HepG2 (cell line): ENCODE measurements around the gene ARFGAP1. TPM values are rescaled to one million over a fixed set of nuclear protein-coding genes. Genes with fewer than 3 reads are reported as not detected.

Source experiments
- ATAC-seq: fragments of 200-7000 bp; cut with Tn5 transposase; 3 replicates; pipeline ENCODE4 v1.9.1; 2020; ENCODE audit warnings: mild to moderate bottlenecking, moderate library complexity
- BruUV-seq: library from RNA; stranded (reverse); fragments of 400-500 nt; replicated peaks from 2 replicates; lab custom pipeline; 2021; lab: Mats Ljungman, UMichigan
- CTCF ChIA-PET: fragments of 300-600 bp; formaldehyde crosslinking; extraction: SDS; loops from one replicate; lab custom pipeline; 2021; ENCODE audit warnings: low total read pairs, inconsistent platforms, low intra/inter-chr PET ratio; lab: Yijun Ruan, JAX
- POLR2A ChIA-PET: fragments of 350-600 bp; sonication (Branson Sonifier 250); formaldehyde crosslinking; loops from one replicate; lab custom pipeline; 2020; ENCODE audit warnings: antibody characterized with exemption, inconsistent platforms; lab: Yijun Ruan, JAX
- DNase-seq: peaks from one replicate; pipeline ENCODE4 v3.0.0-alpha.2; 2015; ENCODE audit warnings: low spot score
- FAIRE-seq: peaks from 3 replicates; lab custom pipeline; 2011; peaks lifted over from hg19 to GRCh38; lab: Jason Lieb, UNC
- H2AFZ ChIP-seq: one replicate; pipeline ENCODE4 v1.6.1; 2011; ENCODE audit warnings: low read length, inconsistent platforms
- H3K27ac ChIP-seq: fragments of 300-600 bp; 3 replicates; pipeline ENCODE4 v1.8.0; 2011; ENCODE audit warnings: mixed run types, mild to moderate bottlenecking, mixed read lengths, low read length, inconsistent platforms; ENCODE audit not compliant: insufficient read depth; ENCODE audit errors: extremely low read length
- H3K27me3 ChIP-seq, 2 experiments: fragments of 200-600 bp in 1 of 2; 2 replicates in 1 of 2; 3 replicates in 1 of 2; pipeline versions ENCODE4 v1.6.0 to v1.8.0; 2011; ENCODE audit warnings: low read length in 2 of 2, mild to moderate bottlenecking in 2 of 2, moderate library complexity in 2 of 2, inconsistent platforms in 1 of 2; ENCODE audit not compliant: insufficient read depth in 2 of 2, control insufficient read depth in 1 of 2
- H3K36me3 ChIP-seq, 2 experiments: fragments of 200-600 bp in 1 of 2; replicated peaks in 1 of 2; 2 replicates in 1 of 2; 3 replicates in 1 of 2; pipeline versions ENCODE4 v1.5.1 to v1.8.0; 2011; ENCODE audit warnings: low read length in 2 of 2, inconsistent platforms in 1 of 2; ENCODE audit not compliant: insufficient read depth in 2 of 2, control insufficient read depth in 1 of 2
- H3K4me1 ChIP-seq: 2 replicates; pipeline ENCODE4 v1.5.1; 2012; ENCODE audit warnings: low read length, inconsistent platforms; ENCODE audit not compliant: insufficient read depth
- H3K4me2 ChIP-seq: 2 replicates; pipeline ENCODE4 v1.6.0; 2011; ENCODE audit warnings: low read depth, low read length, inconsistent platforms
- H3K4me3 ChIP-seq, 3 experiments: fragments of 200-600 bp in 1 of 3; sonication (generic), shearing (Covaris generic) in 1 of 3; replicated peaks in 1 of 3; 2 replicates each; pipeline ENCODE4 v1.5.1; 2011 to 2016; ENCODE audit warnings: low read length in 3 of 3, inconsistent platforms in 2 of 3, low read depth in 2 of 3, mild to moderate bottlenecking in 2 of 3, control low read depth in 1 of 3, mixed read lengths in 1 of 3; ENCODE audit not compliant: insufficient read depth in 1 of 3
- H3K79me2 ChIP-seq: one replicate; pipeline ENCODE4 v1.6.1; 2011; ENCODE audit warnings: low read length, inconsistent platforms; ENCODE audit not compliant: insufficient read depth
- H3K9ac ChIP-seq: 2 replicates; pipeline ENCODE4 v1.6.0; 2011; ENCODE audit warnings: mild to moderate bottlenecking, low read depth, low read length, inconsistent platforms; ENCODE audit not compliant: insufficient read depth
- H3K9me3 ChIP-seq: 2 replicates; pipeline ENCODE4 v1.5.1; 2012; ENCODE audit warnings: mild to moderate bottlenecking, low read length
- H4K20me1 ChIP-seq: 2 replicates; pipeline ENCODE4 v1.6.0; 2011; ENCODE audit warnings: inconsistent platforms, mild to moderate bottlenecking, low read length, moderate library complexity; ENCODE audit not compliant: insufficient read depth
- HNF4G ChIP-seq, 2 experiments: sonication (generic) in 1 of 2; formaldehyde crosslinking in 1 of 2; IDR thresholded peaks; 2 replicates each; pipeline versions ENCODE4 v1.4.0 to v1.6.1; 2011 to 2020; ENCODE audit warnings: borderline replicate concordance in 2 of 2, low read depth in 2 of 2, mild to moderate bottlenecking in 2 of 2, low read length in 1 of 2, missing genetic modification reagents in 1 of 2, moderate library complexity in 1 of 2
- MAFG ChIP-seq: sonication (generic); formaldehyde crosslinking; IDR thresholded peaks from 2 replicates; pipeline ENCODE4 v1.5.1; 2020; ENCODE audit warnings: mild to moderate bottlenecking, missing genetic modification reagents
- NFRKB ChIP-seq: fragments of 450-650 bp; IDR thresholded peaks from 2 replicates; pipeline ENCODE4 v1.6.1; 2017
- RXRB ChIP-seq: IDR thresholded peaks from 2 replicates; pipeline ENCODE4 v1.6.1; 2016; ENCODE audit warnings: borderline replicate concordance, missing genetic modification reagents, missing compliant biosample characterization
- SALL2 ChIP-seq: sonication (generic); formaldehyde crosslinking; IDR thresholded peaks from 2 replicates; pipeline ENCODE4 v1.8.1; 2023; ENCODE audit warnings: mild to moderate bottlenecking, missing genetic modification reagents, inconsistent platforms
- SRSF1 ChIP-seq: fragments of 200-400 bp; formaldehyde crosslinking; optimal IDR thresholded peaks from 2 replicates; pipeline ENCODE3; 2017; ENCODE audit warnings: mild to moderate bottlenecking, low read depth, low read length, moderate library complexity
- U2AF1 ChIP-seq: fragments of 200-400 bp; formaldehyde crosslinking; optimal IDR thresholded peaks from 2 replicates; pipeline ENCODE3; 2017; ENCODE audit warnings: mild to moderate bottlenecking, low read depth, low read length
- WIZ ChIP-seq: sonication (generic); formaldehyde crosslinking; IDR thresholded peaks from 2 replicates; pipeline ENCODE4 v1.5.1; 2020; ENCODE audit warnings: mild to moderate bottlenecking, missing genetic modification reagents
- ZKSCAN1 ChIP-seq: fragments of 150-350 bp; IDR thresholded peaks from 2 replicates; pipeline ENCODE4 v1.6.1; 2014; ENCODE audit warnings: low read length
- ZNF17 ChIP-seq: sonication (generic); formaldehyde crosslinking; IDR thresholded peaks from 2 replicates; pipeline ENCODE4 v1.5.0; 2020; ENCODE audit warnings: mild to moderate bottlenecking, missing genetic modification reagents
- ZNF180 ChIP-seq: sonication (generic); formaldehyde crosslinking; IDR thresholded peaks from 2 replicates; pipeline ENCODE4 v1.4.0; 2020; ENCODE audit warnings: low read depth, missing genetic modification reagents, borderline replicate concordance
- ZNF335 ChIP-seq: sonication (generic); formaldehyde crosslinking; IDR thresholded peaks from 2 replicates; pipeline ENCODE4 v1.4.0; 2020; ENCODE audit warnings: missing genetic modification reagents
- WGBS: methylation state at CpG from one replicate; pipeline ENCODE4 v1.1.6; 2017; ENCODE audit warnings: low lambda C conversion rate; 5-methylcytosine and 5-hydroxymethylcytosine counted together
- in situ Hi-C: cut with HindIII; loops from 2 replicates; pipeline ENCODE4 v1.10.0; 2017; ENCODE audit warnings: low pct_unique_long_range_greater_than_20kb; ENCODE audit not compliant: extremely low pct_ligation_motif_present
- intact Hi-C: fragments of 100-400 bp; cut with micrococcal nuclease; formaldehyde crosslinking; loops from one replicate; pipeline ENCODE4 v1.10.0; 2022; ENCODE audit not compliant: unreplicated experiment
- polyA plus RNA-seq, 8 experiments: library from polyadenylated mRNA; depleted of rRNA in 3 of 8; stranded (reverse) in 7 of 8; unstranded in 1 of 8; fragments of >200 nt; fragmentation: Illumina TruSeq in 4 of 8; extraction: Trizol in 4 of 8; gene quantifications; 2 replicates each; pipeline versions ENCODE4 v1.2.1 to v1.2.3, GENCODE V29; 2011 to 2016; ENCODE audit warnings: low read depth in 4 of 8, missing spikeins in 1 of 8, mixed read lengths in 1 of 8; ENCODE audit not compliant: insufficient read depth in 1 of 8
- total RNA-seq, 5 experiments: library from RNA; depleted of rRNA; stranded (reverse); fragments of >200 nt; fragmentation: Illumina TruSeq; extraction: Trizol; gene quantifications; 2 replicates each; pipeline ENCODE4 v1.2.3, GENCODE V29; 2016; ENCODE audit warnings: low read depth in 1 of 5
- TF ChIP-seq, protein P1 (sequence below): sonication (generic); formaldehyde crosslinking; IDR thresholded peaks from 2 replicates; pipeline ENCODE4 v1.8.0; 2022; ENCODE audit warnings: mild to moderate bottlenecking, missing genetic modification reagents, borderline replicate concordance
- TF ChIP-seq, protein P2 (sequence below): IDR thresholded peaks from 2 replicates; pipeline ENCODE4 v1.6.1; 2016; ENCODE audit warnings: missing compliant biosample characterization, missing genetic modification reagents, borderline replicate concordance
- TF ChIP-seq, protein P3 (sequence below): IDR thresholded peaks from 2 replicates; pipeline ENCODE4 v1.6.1; 2016
- TF ChIP-seq, protein P4 (sequence below): sonication (generic); formaldehyde crosslinking; IDR thresholded peaks from 2 replicates; pipeline ENCODE4 v1.4.0; 2020; ENCODE audit warnings: mild to moderate bottlenecking, missing genetic modification reagents
- TF ChIP-seq, protein P5 (sequence below): sonication (generic); formaldehyde crosslinking; conservative IDR thresholded peaks from 2 replicates; pipeline ENCODE4 v1.4.0; 2020; ENCODE audit warnings: missing genetic modification reagents

The ARFGAP1 gene
- total and polyA plus RNA-seq, 2 of the 13 experiments (the other 11 are each of a cell fraction or from before 2014, with no cell fraction given): 132 TPM

DNA sequence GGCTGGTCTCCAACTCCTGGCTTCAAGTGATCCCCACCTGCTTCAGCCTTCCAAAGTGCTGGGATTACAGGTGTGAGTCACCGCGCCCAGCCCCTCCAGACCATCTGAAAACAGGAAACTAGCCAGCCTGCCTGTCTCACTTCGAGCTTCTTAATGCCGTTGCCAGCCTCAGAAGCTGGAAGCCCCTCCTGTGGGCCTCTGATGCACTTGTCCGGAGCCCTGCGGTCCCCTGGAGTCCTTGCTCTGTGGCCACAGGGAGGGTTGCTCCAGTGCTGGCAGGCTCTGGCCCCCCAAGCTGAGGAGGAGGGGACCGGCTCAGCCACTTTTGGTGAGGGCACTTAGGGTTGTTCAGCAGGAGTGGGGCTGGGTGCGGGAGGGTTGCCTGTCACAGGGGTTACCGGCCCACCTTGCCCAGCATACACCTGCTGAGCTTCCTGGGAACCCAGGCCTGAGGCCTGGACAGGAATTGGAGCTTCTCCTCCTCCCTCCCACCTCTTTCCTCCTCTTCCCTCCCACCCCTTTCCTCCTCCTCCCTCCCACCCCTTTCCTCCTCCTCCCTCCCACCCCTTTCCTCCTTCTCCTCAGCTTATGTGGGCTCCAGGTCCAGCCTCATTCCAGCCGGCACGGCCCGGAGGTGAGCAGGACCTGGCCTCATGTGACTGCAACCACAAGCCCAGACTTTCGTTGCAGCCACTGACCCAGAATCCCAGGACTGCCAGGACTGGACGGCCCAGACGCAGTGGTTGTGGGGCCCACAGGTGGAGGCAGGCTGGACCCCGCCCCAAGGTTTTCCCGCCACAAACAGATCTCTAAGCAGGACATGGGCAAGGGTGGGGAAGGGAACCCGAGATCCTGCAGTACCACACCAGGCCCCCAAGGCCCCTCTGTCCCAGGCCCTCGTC is 46.3 kb upstream of the ARFGAP1 start:
- no peak overlapping the region for H3K4me2 ChIP-seq
- in situ Hi-C loops (no loop called here), intact Hi-C loops (no loop called here)
- no peak overlapping the region for H3K27ac ChIP-seq
- no peaks in the 10 kb centered on the region for H3K79me2 ChIP-seq
- H3K27me3 ChIP-seq: peaks cover 17 to 76% of the 10 kb centered on the region in 2 experiments; a peak in 4 of 5 replicates
- H3K4me1 ChIP-seq: peaks cover 17% of the 10 kb centered on the region
- no peak overlapping the region for H3K4me3 ChIP-seq
- ChIA-PET POLR2A (interaction anchor here (0.7 kb wide), 1 partner anchor 403 kb away, joined by 4 read pairs; no protein-coding TSS in a partner anchor), CTCF (no interaction called here)
- H3K9ac ChIP-seq: no peak overlapping the region
- 25% methylated on average over 17 of the region's 19 CpGs for whole genome bisulfite sequencing
- no peaks in the 10 kb centered on the region for H3K36me3 ChIP-seq
- no TSS peak for BruUV-seq
- no peaks in the 10 kb centered on the region; the same call in 1 of the 2 replicates for H4K20me1 ChIP-seq
- no peak overlapping the region for H2AFZ ChIP-seq
- H3K9me3 ChIP-seq: no peaks in the 10 kb centered on the region
- ATAC-seq (no peak), FAIRE-seq (no peak), DNase-seq (no peak)
- TF ChIP-seq MAFG (CRISPR knock-in tag) (no peak), RXRB (no peak), ZNF180 (CRISPR knock-in tag) (no peak), U2AF1 (no peak), WIZ (no peak), ZNF17 (CRISPR knock-in tag) (no peak), ZKSCAN1 (no peak), SALL2 (CRISPR knock-in tag) (no peak), NFRKB (no peak), SRSF1 (no peak), HNF4G (IDR thresholded peaks at IDR 0.05; ENCODE audit: borderline replicate concordance, low read depth, low read length) (no peak), HNF4G (CRISPR knock-in tag; IDR thresholded peaks at IDR 0.05; ENCODE audit: borderline replicate concordance, low read depth) (no peak), ZNF335 (CRISPR knock-in tag) (no peak)
- TF ChIP-seq, protein P1, sequence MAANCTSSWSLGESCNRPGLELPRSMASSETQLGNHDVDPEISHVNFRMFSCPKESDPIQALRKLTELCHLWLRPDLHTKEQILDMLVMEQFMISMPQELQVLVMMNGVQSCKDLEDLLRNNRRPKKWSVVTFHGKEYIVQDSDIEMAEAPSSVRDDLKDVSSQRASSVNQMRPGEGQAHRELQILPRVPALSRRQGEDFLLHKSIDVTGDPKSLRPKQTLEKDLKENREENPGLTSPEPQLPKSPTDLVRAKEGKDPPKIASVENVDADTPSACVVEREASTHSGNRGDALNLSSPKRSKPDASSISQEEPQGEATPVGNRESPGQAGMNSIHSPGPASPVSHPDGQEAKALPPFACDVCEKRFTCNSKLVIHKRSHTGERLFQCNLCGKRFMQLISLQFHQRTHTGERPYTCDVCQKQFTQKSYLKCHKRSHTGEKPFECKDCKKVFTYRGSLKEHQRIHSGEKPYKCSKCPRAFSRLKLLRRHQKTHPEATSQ: no peak
- TF ChIP-seq, protein P2, sequence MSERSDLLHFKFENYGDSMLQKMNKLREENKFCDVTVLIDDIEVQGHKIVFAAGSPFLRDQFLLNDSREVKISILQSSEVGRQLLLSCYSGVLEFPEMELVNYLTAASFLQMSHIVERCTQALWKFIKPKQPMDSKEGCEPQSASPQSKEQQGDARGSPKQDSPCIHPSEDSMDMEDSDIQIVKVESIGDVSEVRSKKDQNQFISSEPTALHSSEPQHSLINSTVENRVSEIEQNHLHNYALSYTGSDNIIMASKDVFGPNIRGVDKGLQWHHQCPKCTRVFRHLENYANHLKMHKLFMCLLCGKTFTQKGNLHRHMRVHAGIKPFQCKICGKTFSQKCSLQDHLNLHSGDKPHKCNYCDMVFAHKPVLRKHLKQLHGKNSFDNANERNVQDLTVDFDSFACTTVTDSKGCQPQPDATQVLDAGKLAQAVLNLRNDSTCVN (CRISPR knock-in tag): no peak
- TF ChIP-seq, protein P3, sequence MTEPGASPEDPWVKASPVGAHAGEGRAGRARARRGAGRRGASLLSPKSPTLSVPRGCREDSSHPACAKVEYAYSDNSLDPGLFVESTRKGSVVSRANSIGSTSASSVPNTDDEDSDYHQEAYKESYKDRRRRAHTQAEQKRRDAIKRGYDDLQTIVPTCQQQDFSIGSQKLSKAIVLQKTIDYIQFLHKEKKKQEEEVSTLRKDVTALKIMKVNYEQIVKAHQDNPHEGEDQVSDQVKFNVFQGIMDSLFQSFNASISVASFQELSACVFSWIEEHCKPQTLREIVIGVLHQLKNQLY: no peak
- TF ChIP-seq, protein P4, sequence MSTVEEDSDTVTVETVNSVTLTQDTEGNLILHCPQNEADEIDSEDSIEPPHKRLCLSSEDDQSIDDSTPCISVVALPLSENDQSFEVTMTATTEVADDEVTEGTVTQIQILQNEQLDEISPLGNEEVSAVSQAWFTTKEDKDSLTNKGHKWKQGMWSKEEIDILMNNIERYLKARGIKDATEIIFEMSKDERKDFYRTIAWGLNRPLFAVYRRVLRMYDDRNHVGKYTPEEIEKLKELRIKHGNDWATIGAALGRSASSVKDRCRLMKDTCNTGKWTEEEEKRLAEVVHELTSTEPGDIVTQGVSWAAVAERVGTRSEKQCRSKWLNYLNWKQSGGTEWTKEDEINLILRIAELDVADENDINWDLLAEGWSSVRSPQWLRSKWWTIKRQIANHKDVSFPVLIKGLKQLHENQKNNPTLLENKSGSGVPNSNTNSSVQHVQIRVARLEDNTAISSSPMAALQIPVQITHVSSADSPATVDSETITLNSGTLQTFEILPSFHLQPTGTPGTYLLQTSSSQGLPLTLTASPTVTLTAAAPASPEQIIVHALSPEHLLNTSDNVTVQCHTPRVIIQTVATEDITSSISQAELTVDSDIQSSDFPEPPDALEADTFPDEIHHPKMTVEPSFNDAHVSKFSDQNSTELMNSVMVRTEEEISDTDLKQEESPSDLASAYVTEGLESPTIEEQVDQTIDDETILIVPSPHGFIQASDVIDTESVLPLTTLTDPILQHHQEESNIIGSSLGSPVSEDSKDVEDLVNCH (CRISPR knock-in tag): no peak
- TF ChIP-seq, protein P5, sequence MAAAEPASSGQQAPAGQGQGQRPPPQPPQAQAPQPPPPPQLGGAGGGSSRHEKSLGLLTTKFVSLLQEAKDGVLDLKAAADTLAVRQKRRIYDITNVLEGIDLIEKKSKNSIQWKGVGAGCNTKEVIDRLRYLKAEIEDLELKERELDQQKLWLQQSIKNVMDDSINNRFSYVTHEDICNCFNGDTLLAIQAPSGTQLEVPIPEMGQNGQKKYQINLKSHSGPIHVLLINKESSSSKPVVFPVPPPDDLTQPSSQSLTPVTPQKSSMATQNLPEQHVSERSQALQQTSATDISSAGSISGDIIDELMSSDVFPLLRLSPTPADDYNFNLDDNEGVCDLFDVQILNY (CRISPR knock-in tag): no peak
